Islet precursor cell (in vitro differentiated cells): Measurements from ENCODE around the gene NAPA.

Experiments
- DNase-seq: peaks from one replicate; pipeline ENCODE4 v3.0.0-alpha.2; 2018

Gene NAPA

DNA sequence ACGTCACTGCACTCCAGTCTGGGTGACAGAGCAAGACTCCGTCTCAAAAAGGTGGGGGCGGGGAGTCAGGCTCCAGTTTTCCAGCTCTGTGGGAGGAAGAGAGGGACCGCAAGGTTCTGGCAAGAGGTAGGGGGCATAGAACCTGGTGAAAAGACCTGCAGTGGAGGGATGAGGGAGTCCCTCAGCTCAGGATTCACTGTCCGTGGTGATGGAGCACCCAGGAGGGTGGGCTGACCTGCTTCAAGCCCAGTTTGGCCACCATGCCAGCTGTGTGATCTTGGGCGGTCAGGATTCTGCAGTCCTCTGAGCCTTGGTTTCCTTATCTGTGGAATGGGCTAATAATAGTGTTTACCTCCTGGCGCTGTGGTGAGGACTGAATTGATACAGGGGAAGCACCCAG is 64.4 kb downstream of the NAPA start:
- DNase-seq: no peak

DNA sequence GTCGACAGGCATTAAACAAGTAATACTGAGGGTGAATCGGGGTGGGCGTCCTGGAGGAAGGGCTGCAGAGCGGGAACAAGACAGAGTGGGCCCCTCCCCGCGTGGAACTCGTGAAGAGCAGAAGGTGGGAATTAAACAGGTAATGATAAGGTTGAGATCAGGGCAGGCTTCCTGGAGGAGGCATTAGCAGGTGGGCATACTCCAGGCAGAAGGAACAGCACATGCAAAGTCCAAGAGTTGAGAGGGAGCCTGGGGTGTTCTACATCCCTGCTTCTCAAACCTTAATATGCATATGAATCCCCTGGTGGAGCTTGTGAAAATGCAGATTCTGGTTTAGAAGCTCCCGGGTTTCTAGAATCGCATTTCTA is 66.5 kb downstream of the NAPA start:
- DNase-seq: no peak

DNA sequence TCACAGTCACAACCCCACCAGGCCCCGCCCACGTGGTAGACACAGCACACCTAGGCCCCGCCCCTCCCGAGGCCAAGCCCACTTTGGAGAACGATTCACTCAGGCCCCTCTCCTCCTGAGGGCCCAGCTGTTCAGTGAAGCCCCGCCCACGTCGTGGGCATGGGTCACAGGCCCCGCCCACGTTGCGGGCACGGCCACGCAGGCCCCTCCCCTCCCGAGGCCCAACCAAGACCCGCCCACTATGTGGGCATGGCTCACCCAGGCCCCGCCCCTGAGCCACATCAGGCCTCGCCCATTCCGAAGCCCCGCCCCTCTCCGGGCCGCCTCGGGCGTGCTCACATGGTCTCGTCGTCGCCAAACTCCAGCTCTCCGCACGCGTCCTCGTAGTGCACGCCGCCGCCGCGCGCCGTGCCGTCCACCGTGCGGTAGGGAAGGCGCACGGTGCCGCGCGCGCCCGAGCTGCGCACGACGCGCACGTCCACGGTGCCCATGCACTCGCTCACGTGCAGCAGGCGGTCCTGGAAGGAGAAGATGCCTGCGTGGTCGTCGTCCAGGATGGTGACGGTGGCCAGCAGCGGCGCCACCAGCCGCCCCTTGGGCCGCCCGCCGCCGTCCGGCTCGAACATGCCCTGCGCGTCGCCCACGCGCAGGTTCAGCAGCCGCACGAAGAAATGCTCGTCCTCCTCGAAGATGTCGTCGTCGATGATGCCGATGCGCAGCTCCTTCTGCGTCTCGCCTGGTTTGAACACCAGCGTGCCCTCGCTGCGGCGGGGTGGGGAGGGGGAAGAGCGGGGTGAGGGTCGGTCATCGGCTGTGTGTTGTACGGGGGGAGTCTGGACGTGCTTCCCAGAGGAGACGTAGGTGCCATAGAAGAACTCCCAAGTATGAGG is 67.1 kb downstream of the NAPA start:
- DNase-seq: peak; percentile 88

DNA sequence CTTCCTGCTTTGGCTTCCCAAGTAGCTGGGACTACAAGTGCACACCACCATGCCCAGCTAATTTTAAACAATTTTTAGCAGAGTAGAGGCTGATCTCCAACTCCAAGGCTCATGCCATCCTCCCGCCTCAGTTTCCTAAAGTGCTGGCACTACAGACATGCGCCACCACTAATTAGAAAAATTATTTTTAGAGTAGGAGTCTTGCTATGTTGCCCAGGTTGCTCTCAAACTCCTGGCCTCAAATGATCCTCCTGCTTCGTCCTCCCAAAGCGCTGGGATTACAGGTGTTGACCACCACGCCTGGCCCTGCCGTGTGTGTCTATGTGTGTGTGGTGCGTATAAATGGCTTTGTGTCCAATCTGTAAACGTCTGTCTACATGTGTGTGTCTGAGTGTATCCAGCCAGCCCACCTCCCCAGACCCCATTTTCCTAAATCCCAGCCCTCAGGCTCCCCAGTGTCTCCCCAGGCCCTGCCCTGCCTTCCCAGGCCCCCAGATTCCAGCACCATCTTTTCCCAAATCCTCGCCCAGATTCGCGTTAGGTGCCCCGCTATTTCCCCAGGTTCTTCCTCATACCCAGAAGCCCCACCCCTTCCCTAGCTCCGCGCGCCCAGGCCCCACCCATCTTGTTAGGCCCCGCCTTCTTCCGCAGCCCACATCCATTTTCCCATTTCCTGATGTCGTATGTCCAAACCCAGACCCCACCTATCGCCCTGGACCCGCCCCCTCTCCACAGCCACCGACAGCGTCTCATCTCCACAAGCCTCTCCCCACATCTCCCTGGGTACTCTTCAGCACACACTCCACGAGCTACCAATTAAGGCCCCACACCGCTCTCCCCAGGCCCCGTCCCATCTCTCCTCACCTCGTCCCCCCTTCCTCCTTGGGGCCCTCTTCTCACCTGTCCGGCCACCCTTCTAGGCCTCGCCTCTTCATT is 68.1 kb downstream of the NAPA start:
- DNase-seq: peak; percentile 78

DNA sequence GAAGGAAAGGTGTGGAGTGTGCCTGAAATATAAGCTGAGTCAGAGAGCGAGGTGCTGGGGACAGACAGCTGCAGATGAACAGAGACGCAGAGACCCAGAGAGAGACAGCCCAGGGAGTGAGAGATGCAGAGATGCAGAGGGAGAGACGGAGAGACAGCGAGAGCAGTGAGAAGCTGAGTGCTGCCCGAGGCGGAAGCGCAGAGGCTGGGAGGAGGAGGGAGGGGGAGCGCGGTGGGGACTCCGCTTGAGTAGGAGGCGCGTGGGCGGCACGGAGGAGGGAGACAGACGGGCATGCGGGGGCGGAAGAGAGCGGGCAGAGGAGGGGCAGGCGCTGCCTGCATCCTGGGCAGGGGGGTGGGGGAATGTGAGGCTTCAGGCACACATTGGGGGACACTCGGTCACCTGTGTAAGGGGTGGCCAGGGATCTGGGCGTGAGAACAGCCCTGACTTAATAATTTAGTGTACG is 68.9 kb downstream of the NAPA start:
- DNase-seq: peak; percentile 83

DNA sequence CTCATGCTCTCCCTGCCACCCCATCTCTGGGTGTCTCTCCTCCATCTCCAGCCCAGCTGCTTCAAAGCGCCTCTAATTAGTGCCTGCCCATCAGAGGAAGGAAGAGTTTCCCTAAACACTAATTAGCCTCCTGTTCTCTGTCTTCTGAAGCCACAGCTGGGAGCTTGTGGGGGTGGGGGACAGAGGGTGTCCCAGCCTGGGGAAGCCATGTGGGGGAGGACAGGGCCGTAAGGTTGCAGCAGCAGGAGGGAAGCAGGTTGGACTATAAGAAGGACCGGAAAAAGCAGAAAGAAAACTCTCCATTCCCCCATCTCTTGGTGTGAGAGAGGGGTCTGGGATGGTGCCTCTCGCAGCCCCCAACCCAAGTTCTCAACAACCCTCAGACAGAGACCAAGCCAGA is 69.3 kb downstream of the NAPA start:
- no peak for DNase-seq

DNA sequence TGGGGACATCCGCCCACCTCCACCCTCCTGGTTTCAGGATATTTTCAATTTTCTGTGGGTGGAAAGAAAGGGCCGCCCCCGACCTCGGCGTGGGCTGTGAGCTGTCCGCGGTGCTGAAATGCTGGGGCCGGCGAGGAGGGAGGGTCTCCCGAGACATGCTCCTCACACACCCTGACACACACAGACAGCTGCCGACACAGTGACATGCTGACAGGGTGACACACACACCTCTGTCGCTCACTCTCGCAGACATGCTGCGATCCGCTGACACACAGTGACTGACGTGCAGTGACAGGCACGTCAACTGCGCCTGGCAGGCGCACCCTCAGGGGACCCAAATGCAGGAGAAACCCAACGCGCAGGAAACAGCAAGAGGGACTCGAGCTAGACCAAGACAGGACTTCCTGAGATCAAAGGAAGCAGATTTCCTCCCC is 70.5 kb downstream of the NAPA start:
- peak; percentile 81 for DNase-seq

DNA sequence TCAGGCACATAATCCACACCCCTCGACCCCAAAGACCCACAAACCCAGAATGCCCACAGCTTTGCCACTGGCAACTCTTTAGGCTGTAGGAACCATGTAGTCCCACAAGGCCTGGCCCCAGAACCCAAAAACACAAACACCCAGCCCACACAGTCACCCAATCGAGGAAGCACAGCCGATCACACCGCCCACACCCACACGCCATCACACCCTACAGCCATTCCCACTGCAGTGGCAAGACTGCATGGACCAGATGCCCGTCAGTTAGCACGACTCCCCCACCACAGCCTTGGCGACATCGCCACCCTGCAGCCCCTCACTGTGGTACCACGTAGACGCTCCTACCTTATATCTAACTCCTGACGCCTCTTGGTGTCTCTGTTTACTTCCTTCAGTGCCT is 71.5 kb downstream of the NAPA start:
- no peak for DNase-seq

DNA sequence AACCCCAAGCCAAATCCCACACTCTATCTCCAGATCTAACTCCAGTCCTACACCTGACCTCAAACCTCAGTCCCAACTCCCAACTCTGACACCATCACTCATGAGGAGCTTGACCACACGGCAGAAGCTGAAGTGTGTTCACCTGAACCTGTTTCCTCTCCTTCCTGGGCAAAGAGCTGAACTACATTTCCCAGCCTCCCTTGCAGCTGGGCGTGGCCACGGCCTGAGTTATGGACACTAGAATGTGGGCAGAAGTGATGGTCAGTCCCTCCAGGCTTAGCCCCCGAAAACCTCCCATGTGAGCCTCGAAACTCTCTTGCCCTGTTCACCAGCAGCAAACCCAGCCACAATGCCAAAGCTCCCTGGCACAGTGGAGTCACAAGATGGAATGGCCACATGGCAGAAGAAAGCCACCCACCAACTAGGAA is 76.1 kb downstream of the NAPA start:
- no peak for DNase-seq
